HG03521 (cell line): ENCODE data around the gene HOXA2.

Experiments
- ATAC-seq: cut with Tn5 transposase; IDR thresholded peaks from one replicate; pipeline ENCODE4 v1.9.1; 2021; ENCODE audit warnings: mild to moderate bottlenecking, moderate library complexity; ENCODE audit not compliant: unreplicated experiment

Gene HOXA2

GRCh38 chr7:27141923-27142579 is 39.6 kb upstream of the HOXA2 start:
- ATAC-seq = no peak

- no peak for ATAC-seq
Measured at GRCh38 chr7:27141137-27141922, 38.8 kb upstream of the HOXA2 start.

DNA sequence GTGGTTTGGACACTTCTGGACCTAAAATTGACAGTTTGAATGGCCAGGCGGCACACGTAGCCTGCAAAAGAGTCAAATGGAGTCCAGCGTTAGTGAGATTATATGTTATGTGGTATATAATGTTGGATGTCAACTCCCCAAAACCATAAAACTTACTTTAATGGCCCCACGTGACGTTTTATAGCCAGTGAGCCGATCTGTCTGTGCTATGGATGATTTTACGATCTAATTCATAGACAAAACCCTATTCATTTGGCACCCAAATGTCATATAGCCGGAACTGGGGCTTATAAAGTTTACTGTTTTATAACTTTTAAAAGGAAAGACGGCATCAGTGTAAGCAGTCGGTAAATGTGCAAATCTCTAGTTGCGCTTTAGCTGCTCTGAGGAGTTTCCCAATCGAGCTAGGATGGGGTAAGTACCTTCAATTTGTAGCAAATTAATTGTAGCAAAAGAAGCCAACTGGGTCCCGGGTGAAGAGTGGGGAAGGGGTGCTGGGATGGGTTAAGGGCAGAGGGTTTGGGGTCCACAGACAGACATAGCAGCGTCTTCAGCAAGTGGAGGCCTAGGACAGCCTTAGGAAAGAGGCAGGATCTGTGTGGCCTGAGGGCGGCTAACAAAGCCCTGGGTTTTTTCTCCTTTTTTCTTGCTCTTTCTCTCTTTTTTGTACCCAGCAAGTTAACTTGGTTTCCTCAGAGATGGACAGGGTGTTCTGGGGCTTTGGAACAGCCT is 37.8 kb upstream of the HOXA2 start:
- no peak for ATAC-seq

DNA sequence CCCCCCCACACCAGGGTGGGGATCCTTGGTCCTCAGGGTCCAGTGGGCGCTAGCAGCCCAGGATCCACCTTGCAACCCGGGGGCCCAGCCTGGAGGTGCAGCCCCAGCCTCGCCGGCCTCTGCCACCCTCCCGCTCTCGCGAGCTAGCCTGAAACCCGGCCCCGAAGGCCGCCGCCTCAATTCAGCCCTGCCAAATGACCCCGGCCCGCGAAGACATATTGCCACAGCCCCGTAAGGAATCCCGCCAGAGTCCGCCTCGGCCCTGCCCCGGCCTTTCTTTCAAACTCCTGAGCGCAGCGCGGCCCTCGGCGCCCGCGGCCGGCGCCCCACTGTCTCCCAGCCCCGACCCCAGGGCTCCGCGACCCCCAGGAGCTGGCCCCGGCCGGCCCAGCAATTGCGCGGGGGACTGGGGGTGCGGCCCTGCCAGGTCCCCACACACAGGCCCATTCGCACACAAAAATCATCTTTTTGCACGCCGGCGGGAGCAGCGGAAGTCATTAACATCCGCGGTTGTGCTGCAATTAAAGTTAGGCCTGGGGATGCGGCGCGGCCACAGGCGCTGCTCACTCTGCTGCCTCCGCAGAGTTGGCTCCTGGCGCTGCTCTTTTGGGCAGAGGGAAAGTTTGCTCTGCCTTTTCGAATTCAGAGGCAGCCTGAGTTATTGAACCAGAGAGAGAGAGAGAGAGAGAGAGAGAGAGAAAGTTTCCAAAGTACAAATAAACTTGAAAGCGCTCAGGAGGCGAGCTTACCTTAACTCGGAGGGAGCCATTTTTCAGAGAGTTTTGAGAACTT is 37.0 kb upstream of the HOXA2 start:
- no peak for ATAC-seq

- ATAC-seq = no peak
Measured at GRCh38 chr7:27138985-27139333, 36.5 kb upstream of the HOXA2 start.

DNA sequence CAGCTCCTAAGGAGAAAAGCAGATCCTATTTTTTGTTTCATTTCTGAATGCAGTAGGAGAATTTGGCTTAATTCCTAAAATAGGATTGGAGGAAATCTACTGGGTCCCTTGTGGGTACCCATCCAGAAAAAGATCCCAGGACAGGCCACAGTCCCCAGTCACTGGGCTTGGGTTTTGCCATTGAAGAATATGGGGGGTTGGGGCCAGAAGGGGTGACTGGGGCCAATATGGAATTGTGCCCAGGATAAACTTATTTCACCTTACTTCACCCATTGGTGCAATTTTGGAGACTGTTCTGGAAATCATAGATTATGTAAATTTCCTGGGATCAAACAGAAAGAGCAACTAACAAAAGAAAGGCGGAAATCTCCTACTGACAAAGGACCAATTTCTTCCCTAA is 36.0 kb upstream of the HOXA2 start:
- ATAC-seq = no peak

- ATAC-seq = no peak
Measured at GRCh38 chr7:27137640-27138315, 35.3 kb upstream of the HOXA2 start.

GRCh38 chr7:27134392-27134791 is 31.9 kb upstream of the HOXA2 start:
- no peak for ATAC-seq

GRCh38 chr7:27133409-27134231 is 31.1 kb upstream of the HOXA2 start:
- no peak for ATAC-seq

DNA sequence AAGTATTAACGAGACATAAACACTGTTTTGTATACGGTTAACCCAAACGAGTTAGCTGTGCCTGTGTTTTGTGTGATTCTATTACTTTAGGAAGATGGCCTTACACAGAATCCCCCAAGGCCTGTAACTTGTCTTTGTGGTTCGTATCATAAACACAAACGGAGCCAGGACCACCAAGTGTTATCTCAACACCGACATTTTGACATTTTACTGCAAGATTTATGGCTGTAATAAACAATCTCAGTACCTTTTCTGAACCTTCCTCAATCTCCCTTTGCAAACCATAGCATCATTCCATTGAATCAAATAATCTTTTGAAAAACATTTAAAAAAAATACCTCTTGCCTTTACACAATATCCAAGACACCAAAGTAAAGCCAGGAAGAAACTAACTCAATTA is 30.5 kb upstream of the HOXA2 start:
- no peak for ATAC-seq

DNA sequence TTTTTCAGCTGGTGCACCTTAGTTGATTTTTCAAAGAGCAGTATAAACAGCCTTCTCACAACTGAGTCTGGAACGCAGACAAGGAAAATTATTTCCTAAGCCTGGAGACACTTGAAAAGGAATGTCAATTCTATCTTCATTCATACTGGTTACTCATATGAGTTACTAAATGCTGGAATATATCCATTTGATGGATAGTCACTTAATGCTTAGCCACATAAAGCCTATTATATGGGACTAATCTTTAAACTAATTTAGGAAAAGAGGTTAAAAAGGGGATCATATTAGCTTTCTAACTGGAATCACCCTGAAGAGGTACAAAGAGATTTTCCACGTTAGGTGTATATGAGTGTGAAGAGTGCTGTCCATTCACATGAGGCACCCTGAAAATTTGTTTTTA is 29.7 kb upstream of the HOXA2 start:
- no peak for ATAC-seq

- ATAC-seq = no peak
Measured at GRCh38 chr7:27131390-27131819, 28.9 kb upstream of the HOXA2 start.

GRCh38 chr7:27130540-27131389 is 28.3 kb upstream of the HOXA2 start, which contains the start of gene HOXA4:
HOXA4 (minus strand) TSS chr7:27130757; CDS start chr7:27130733, 24 bp downstream.
- no peak for ATAC-seq

- ATAC-seq = no peak
Measured at GRCh38 chr7:27129729-27130539, 27.5 kb upstream of the HOXA2 start.

GRCh38 chr7:27128776-27129728 is 26.6 kb upstream of the HOXA2 start:
- no peak for ATAC-seq

GRCh38 chr7:27128034-27128433 is 25.6 kb upstream of the HOXA2 start:
- ATAC-seq = no peak
